ENCODE results near the gene ZNF655.
"Not testable (repeated sequence)": the region's sequence is repeated elsewhere in the genome, so short reads cannot be mapped to it uniquely, and the experiment has no call there.

Gene ZNF655
- total RNA-seq, result 37.7 to 114 (median 70.0) reads per million in 17 experiments

- peak; percentile 90 to 95 (median 93) for DNase-seq
Observed at GRCh38 chr7:99558306-99559174, at the start of gene ZNF655. Gene ZNF655 (plus strand): TSS chr7:99558642. CDS start chr7:99560560, 1,918 bp downstream.

- no peak for DNase-seq
Observed at GRCh38 chr7:99514050-99514449, 44.4 kb upstream of the ZNF655 start.

- DNase-seq, result no peak
Observed at GRCh38 chr7:99521399-99521798, 37.0 kb upstream of the ZNF655 start.

GRCh38 chr7:99525713-99526440, 32.6 kb upstream of the ZNF655 start:
- peak; percentile 4 to 40 (median 34) for DNase-seq

GRCh38 chr7:99531354-99531765, 27.1 kb upstream of the ZNF655 start:
- DNase-seq, result no peak

GRCh38 chr7:99535667-99536066, 22.8 kb upstream of the ZNF655 start:
- no peak for DNase-seq

- DNase-seq, result no peak
Observed at GRCh38 chr7:99539213-99539811, 19.1 kb upstream of the ZNF655 start.

GRCh38 chr7:99540542-99540941, 17.9 kb upstream of the ZNF655 start:
- no peak for DNase-seq

DNA sequence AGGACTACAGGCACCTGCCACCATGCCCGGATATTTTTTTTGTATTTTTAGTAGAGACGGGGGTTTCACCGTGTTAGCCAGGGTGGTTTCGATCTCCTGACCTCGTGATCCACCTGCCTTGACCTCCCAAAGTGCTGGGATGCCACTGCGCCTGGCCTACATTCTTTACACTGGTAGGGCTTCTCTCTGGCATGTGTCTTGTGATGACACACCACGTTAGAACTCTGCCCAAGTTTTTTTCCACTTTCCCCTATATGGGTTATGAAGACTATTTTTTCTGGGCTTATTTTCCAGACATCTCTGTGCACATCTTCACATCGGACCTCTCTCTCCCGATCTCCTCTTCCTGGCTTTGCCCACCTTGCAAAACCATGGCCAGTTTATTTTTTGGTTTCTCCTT, 17.2 kb upstream of the ZNF655 start:
- DNase-seq, result no peak

GRCh38 chr7:99543081-99543671, 15.3 kb upstream of the ZNF655 start:
- no peak for DNase-seq

- DNase-seq, result no peak
Observed at GRCh38 chr7:99543916-99544315, 14.5 kb upstream of the ZNF655 start.

- DNase-seq, result not testable (repeated sequence)
Observed at GRCh38 chr7:99545308-99545707, 13.1 kb upstream of the ZNF655 start.

DNA sequence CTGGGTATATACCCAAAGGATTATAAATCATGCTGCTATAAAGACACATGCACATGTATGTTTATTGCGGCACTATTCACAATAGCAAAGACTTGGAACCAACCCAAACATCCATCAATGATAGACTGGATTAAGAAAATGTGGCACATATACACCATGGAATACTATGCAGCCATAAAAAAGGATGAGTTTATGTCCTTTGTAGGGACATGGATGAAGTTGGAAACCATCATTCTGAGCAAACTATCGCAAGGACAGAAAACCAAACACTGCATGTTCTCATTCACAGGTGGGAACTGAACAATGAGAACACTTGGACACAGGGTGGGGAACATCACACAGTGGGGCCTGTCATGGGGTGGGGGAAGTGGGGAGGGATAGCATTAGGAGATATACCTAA, 8.9 kb upstream of the ZNF655 start:
- DNase-seq, result not testable (repeated sequence)

DNA sequence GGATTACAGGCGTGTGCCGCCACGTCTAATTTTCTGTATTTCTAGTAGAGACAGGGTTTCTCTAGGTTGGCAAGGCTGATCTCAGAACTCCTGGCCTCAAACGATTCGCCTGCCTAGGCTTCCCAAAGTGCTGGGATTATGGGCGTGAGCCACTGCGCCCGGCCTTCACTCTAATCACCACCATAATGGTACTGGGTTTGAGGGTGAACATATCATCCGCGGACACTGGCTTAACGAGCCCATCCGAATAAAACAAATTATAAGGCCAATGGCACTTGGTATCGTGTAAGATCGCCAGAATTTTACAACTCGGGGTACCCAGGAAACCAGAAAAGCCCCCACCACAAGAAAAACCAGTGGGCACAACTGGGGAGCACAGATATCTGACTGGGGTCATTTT, 7.1 kb upstream of the ZNF655 start:
- peak in 2 of 4 experiments; percentile 4 to 6 for DNase-seq

GRCh38 chr7:99551767-99552463, 6.5 kb upstream of the ZNF655 start, which contains the start of gene FAM200A:
Gene FAM200A (minus strand): TSS chr7:99552114. CDS start chr7:99548407, 3,707 bp downstream.
- DNase-seq, result peak; percentile 93 to 95 (median 95)

GRCh38 chr7:99553039-99553438, 5.4 kb upstream of the ZNF655 start:
- DNase-seq, result no peak

DNA sequence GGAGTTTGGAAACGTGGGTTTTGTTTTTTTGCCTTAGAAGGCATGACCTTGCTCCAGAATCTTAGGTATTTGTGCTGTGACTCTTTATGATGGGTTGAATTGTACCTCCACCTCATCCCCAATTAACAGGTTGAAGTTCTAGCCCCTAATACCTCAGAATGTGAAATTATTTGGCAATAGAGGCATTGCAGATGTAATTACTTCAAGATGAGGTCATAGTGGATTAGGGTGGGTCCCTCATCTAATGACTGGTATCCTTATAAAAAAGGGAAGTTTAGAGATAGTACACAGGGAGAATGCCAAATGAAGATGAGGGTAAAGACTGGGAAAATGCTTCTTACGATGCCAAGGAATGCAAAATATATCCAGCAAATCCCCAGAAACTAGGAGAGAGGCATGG, 3.5 kb upstream of the ZNF655 start:
- DNase-seq, result no peak

- DNase-seq, result peak in 3 of 4 experiments; percentile 9 to 32 (median 23)
Observed at GRCh38 chr7:99557196-99557607, 1.2 kb upstream of the ZNF655 start.

GRCh38 chr7:99557940-99558305, 519 bp upstream of the ZNF655 start:
- no peak for DNase-seq

GRCh38 chr7:99559175-99559915, 903 bp downstream of the ZNF655 start:
- peak in 2 of 4 experiments; percentile 33 to 34 for DNase-seq
